ENCODE results near the gene ACTL10. TPM values are rescaled to one million over a fixed set of nuclear protein-coding genes. Genes with fewer than 3 reads are reported as not detected.

The ACTL10 gene
- total and polyA plus RNA-seq, 2 of the 4 experiments (the other 2 are of a cell fraction), result 0.18 to 0.43 TPM

GRCh38 chr20:33635341-33635740 lies 31.4 kb upstream of the ACTL10 start:
- Histone ChIP-seq H3K9me1 (ENCODE audit: insufficient read depth, low read length) (peaks cover 16% of the 10 kb centered on the region; the same call in 1 of the 2 replicates), H2BK15ac (ENCODE audit: low read depth, low read length) (no peak overlapping the region), H2BK20ac (ENCODE audit: low read depth, low read length) (no peak overlapping the region), H2AK9ac (replicated peaks; ENCODE audit: low read depth, low read length, poor library complexity) (no peak overlapping the region), H3K4me1 (ENCODE audit: control insufficient read depth, insufficient read depth, low read length) (no peaks in the 10 kb centered on the region; the same call in 1 of the 2 replicates), H3K4me3 (ENCODE audit: insufficient read depth, low read depth, low read length) (no peak overlapping the region), H2AFZ (replicated peaks; ENCODE audit: low read length, poor library complexity) (no peak overlapping the region), H3K14ac (replicated peaks; ENCODE audit: low read depth, low read length) (no peak overlapping the region), H3K56ac (ENCODE audit: extremely low read depth, insufficient read depth, low read length) (no peak overlapping the region), H3K4ac (ENCODE audit: low read depth, low read length) (no peak overlapping the region), H3K18ac (ENCODE audit: low read depth, low read length) (no peak overlapping the region), H2BK5ac (ENCODE audit: low read depth, low read length, poor library complexity, severe bottlenecking) (no peak overlapping the region), H4K20me1 (ENCODE audit: insufficient read depth, low read length) (no peaks in the 10 kb centered on the region; the same call in 1 of the 2 replicates), H4K5ac (ENCODE audit: low read depth, low read length) (no peak overlapping the region), H3K4me2 (ENCODE audit: low read depth, low read length) (no peak overlapping the region), H3K9me3 (ENCODE audit: control insufficient read depth, insufficient read depth, low read length) (no peaks in the 10 kb centered on the region), H3K9ac (ENCODE audit: low read depth, low read length) (no peak overlapping the region), H4K8ac (ENCODE audit: low read depth in 2 of 2, low read length in 2 of 2) (no peak overlapping the region), H3K23ac (ENCODE audit: low read depth, low read length) (no peak overlapping the region), H3K27ac (ENCODE audit: insufficient read depth, low read length) (no peak overlapping the region), H3K27me3 (ENCODE audit: control insufficient read depth, insufficient read depth, low read length) (no peaks in the 10 kb centered on the region), H3K36me3 (ENCODE audit: control insufficient read depth, insufficient read depth, low read length) (peaks cover 39% of the 10 kb centered on the region), H2BK120ac (ENCODE audit: low read depth, low read length) (no peak overlapping the region), H3K79me1 (ENCODE audit: low read depth in 1 of 2, low read length in 2 of 2) (no peaks in the 10 kb centered on the region), H4K91ac (ENCODE audit: insufficient read depth, low read depth, low read length) (no peak overlapping the region), H2AK5ac (ENCODE audit: low read depth, low read length) (no peak overlapping the region)
- no peak for ATAC-seq (ENCODE audit: low read depth)
- ChIA-PET POLR2A (ENCODE audit: unreplicated experiment) (interaction anchor here (0.5 kb wide), 1 partner anchor 132 kb away, joined by 5 read pairs; no protein-coding TSS in a partner anchor), CTCF (interaction anchor here (0.6 kb wide), 1 partner anchor 119 kb away, joined by 3 read pairs; no protein-coding TSS in a partner anchor)
- no CpG with 5 or more reads among the region's 3 CpGs for WGBS, 2 experiments (ENCODE audit: extremely low coverage in 2 of 2, insufficient read length in 1 of 2)
- intact Hi-C loops (cut with micrococcal nuclease) (no loop called here), dilution Hi-C loops (cut with HindIII; ENCODE audit: low sequenced_read_pairs, unreplicated experiment) (no loop called here), in situ Hi-C loops (cut with MboI; ENCODE audit: low sequenced_read_pairs) (no loop called here)
- BruUV-seq (replicated peaks), result no TSS peak
- no peak for TF ChIP-seq MAFK (IDR thresholded peaks at IDR 0.05; ENCODE audit: low read depth, low read length)
- no peak for TF ChIP-seq RFX5 (IDR thresholded peaks at IDR 0.05; ENCODE audit: low read depth, low read length)
- TF ChIP-seq RCOR1 (IDR thresholded peaks at IDR 0.05; ENCODE audit: insufficient replicate concordance, low read length), result no peak
- no peak for TF ChIP-seq SMC3 (IDR thresholded peaks at IDR 0.05; ENCODE audit: low read depth, low read length)
- TF ChIP-seq POLR2A (IDR thresholded peaks at IDR 0.05; ENCODE audit: low read depth, low read length), result no peak
- TF ChIP-seq CHD1 (IDR thresholded peaks at IDR 0.05; ENCODE audit: low read depth, low read length), result no peak
- no peak for TF ChIP-seq FOS (IDR thresholded peaks at IDR 0.05; ENCODE audit: low read depth, low read length)
- no peak for TF ChIP-seq CTCF (conservative IDR thresholded peaks at IDR 0.05; ENCODE audit: low read depth, low read length)
- TF ChIP-seq MXI1 (IDR thresholded peaks at IDR 0.05; ENCODE audit: borderline replicate concordance, low read depth, low read length), result no peak
- no peak for TF ChIP-seq CEBPB (IDR thresholded peaks at IDR 0.05; ENCODE audit: low read depth, low read length)
- no peak for TF ChIP-seq MAZ (IDR thresholded peaks at IDR 0.05; ENCODE audit: borderline replicate concordance, low read depth, low read length)
- TF ChIP-seq ELK1 (IDR thresholded peaks at IDR 0.05; ENCODE audit: borderline replicate concordance, low read depth, low read length), result no peak
- no peak for TF ChIP-seq BHLHE40 (IDR thresholded peaks at IDR 0.05; ENCODE audit: low read depth, low read length)
- TF ChIP-seq USF2 (IDR thresholded peaks at IDR 0.05; ENCODE audit: low read depth, low read length), result no peak
- no peak for TF ChIP-seq RAD21 (IDR thresholded peaks at IDR 0.05; ENCODE audit: low read length)
- TF ChIP-seq NFE2L2 (IDR thresholded peaks at IDR 0.05; ENCODE audit: low read depth, low read length), result no peak
- DNase-seq, result no peak
